GM12801 (cell line): Measurements from ENCODE around the gene ARMCX4.

ENCODE experiments used
- CTCF ChIP-seq: IDR thresholded peaks from one replicate; pipeline ENCODE4 v1.5.1; 2011; ENCODE audit warnings: control low read depth; ENCODE audit not compliant: insufficient read length; ENCODE audit errors: extremely low read depth

ARMCX4 gene

GRCh38 chrX:101478366-101478765 is 6.9 kb upstream of the ARMCX4 start:
- no peak for TF ChIP-seq CTCF

GRCh38 chrX:101482296-101482695 is 3.0 kb upstream of the ARMCX4 start:
- TF ChIP-seq CTCF: no peak

- no peak for TF ChIP-seq CTCF
Measured at GRCh38 chrX:101483705-101484104, 1.6 kb upstream of the ARMCX4 start.

GRCh38 chrX:101484135-101484534 is 1.1 kb upstream of the ARMCX4 start:
- no peak for TF ChIP-seq CTCF

- TF ChIP-seq CTCF: no peak
Measured at GRCh38 chrX:101488796-101489195, 3.5 kb downstream of the ARMCX4 start.

GRCh38 chrX:101491943-101492342 is 6.7 kb downstream of the ARMCX4 start:
- no peak for TF ChIP-seq CTCF

GRCh38 chrX:101493225-101493624 is 8.0 kb downstream of the ARMCX4 start:
- no peak for TF ChIP-seq CTCF

- no peak for TF ChIP-seq CTCF
Measured at GRCh38 chrX:101507372-101507771, 22.1 kb downstream of the ARMCX4 start.
